ENCODE data around the gene ATG10.
"Not testable (repeated sequence)": the region's sequence is repeated elsewhere in the genome, so short reads cannot be mapped to it uniquely, and the experiment has no call there.

DNA sequence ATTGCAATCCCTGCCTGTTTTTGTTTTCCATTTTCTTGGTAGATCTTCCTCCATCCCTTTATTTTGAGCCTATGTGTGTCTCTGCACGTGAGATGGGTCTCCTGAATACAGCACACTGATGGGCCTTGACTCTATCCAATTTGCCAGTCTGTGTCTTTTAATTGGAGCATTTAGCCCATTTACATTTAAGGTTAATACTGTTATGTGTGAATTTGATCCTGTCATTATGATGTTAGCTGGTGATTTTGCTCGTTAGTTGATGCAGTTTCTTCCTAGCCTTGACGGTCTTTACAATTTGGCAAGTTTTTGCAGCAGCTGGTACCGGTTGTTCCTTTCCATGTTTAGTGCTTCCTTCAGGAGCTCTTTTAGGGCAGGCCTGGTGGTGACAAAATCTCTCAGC lies 42.8 kb downstream of the ATG10 start:
- TF ChIP-seq, protein P1, sequence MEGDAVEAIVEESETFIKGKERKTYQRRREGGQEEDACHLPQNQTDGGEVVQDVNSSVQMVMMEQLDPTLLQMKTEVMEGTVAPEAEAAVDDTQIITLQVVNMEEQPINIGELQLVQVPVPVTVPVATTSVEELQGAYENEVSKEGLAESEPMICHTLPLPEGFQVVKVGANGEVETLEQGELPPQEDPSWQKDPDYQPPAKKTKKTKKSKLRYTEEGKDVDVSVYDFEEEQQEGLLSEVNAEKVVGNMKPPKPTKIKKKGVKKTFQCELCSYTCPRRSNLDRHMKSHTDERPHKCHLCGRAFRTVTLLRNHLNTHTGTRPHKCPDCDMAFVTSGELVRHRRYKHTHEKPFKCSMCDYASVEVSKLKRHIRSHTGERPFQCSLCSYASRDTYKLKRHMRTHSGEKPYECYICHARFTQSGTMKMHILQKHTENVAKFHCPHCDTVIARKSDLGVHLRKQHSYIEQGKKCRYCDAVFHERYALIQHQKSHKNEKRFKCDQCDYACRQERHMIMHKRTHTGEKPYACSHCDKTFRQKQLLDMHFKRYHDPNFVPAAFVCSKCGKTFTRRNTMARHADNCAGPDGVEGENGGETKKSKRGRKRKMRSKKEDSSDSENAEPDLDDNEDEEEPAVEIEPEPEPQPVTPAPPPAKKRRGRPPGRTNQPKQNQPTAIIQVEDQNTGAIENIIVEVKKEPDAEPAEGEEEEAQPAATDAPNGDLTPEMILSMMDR (IDR thresholded peaks at IDR 0.05), result not testable (repeated sequence)
- TF ChIP-seq ZFX (IDR thresholded peaks at IDR 0.05; ENCODE audit: borderline replicate concordance), result not testable (repeated sequence)

All from 22Rv1 (cell line).